Immature natural killer cell (primary cell): Measurements from ENCODE around the gene C10orf120. TPM values are rescaled to one million over a fixed set of nuclear protein-coding genes. Genes with fewer than 3 reads are reported as not detected.

ENCODE experiments used
- DNase-seq, 3 donors: peaks; one replicate each; pipeline ENCODE4 v3.0.0; 2022; ENCODE audit warnings: mixed read lengths in 1 of 3
- H3K27ac Mint-ChIP-seq, 6 donors: one replicate each; pipeline ENCODE4 v1.8.0; 2020; ENCODE audit warnings: mixed read lengths in 6 of 6, mild to moderate bottlenecking in 5 of 6, inconsistent platforms in 4 of 6, moderate library complexity in 3 of 6
- H3K27me3 Mint-ChIP-seq, 3 donors: one replicate each; pipeline ENCODE4 v1.8.0; 2020 to 2021; ENCODE audit warnings: low read depth in 3 of 3, mild to moderate bottlenecking in 3 of 3, mixed read lengths in 3 of 3, moderate library complexity in 3 of 3, inconsistent platforms in 1 of 3
- H3K36me3 Mint-ChIP-seq, 3 donors: one replicate each; pipeline ENCODE4 v1.8.0; 2020; ENCODE audit warnings: mixed read lengths in 3 of 3, inconsistent platforms in 2 of 3, mild to moderate bottlenecking in 2 of 3
- H3K4me1 Mint-ChIP-seq, 2 donors: one replicate each; pipeline ENCODE4 v1.8.0; 2020; ENCODE audit warnings: inconsistent platforms in 2 of 2, mild to moderate bottlenecking in 2 of 2, mixed read lengths in 2 of 2, moderate library complexity in 1 of 2
- H3K4me3 Mint-ChIP-seq, 5 donors: one replicate each; pipeline ENCODE4 v1.8.0; 2020; ENCODE audit warnings: mild to moderate bottlenecking in 5 of 5, mixed read lengths in 5 of 5, inconsistent platforms in 3 of 5, moderate library complexity in 3 of 5
- H3K9me3 Mint-ChIP-seq, 6 donors: one replicate each; pipeline ENCODE4 v1.8.0; 2020; ENCODE audit warnings: mild to moderate bottlenecking in 6 of 6, mixed read lengths in 6 of 6, inconsistent platforms in 4 of 6, moderate library complexity in 3 of 6
- polyA plus RNA-seq, 3 donors: library from polyadenylated mRNA; unstranded; fragments of 300-500 nt; fragmentation: Illumina TruSeq; gene quantifications; one replicate each; pipeline ENCODE4 v1.2.3, GENCODE V29; 2021

Gene C10orf120
- not detected for polyA plus RNA-seq

DNA sequence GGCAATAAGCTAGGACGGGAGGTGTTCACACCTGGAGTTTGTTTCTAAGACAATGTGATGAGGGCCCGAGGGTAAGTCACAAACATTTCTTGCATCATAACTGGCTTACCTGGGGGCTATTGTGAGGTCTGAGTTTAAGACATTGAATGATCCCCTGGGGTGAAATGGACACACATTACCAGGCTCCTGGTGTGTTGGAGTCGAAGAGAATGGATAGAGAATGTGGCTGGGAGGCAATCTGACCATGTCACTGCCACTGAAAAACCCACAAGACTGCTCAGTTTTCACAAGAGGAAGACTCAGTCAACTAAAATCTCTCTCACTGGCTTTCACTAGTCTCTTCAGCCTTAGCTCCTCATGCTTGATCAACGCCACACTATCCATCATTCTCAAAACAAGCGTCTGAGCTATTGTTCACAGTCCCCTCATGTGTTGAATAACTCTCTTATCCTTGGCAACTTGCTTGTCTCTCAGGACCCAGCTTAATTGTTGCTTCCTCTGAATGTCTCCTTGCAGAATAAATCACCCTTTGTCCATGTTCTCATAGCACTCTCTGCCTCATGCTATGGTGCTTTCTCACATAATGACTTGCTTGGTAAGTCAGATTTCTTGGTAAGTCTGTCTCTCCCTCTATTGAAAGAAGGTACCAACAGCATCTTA, at the start of gene C10orf120:
Gene C10orf120 (minus strand): TSS at position 51 of the 660 bp plus-strand sequence. CDS start 56 bp downstream, outside the sequence.
- Mint-ChIP-seq H3K27ac (no peak within 1 kb of the TSS), H3K4me1 (no peaks in the 10 kb centered on the region), H3K36me3 (no peaks in the 10 kb centered on the region), H3K9me3 (no peaks in the 10 kb centered on the region), H3K4me3 (no peak within 1 kb of the TSS), H3K27me3 (peaks cover 1 to 2% (median 2%) of the 10 kb centered on the region in 3 donors)
- no peak for DNase-seq

DNA sequence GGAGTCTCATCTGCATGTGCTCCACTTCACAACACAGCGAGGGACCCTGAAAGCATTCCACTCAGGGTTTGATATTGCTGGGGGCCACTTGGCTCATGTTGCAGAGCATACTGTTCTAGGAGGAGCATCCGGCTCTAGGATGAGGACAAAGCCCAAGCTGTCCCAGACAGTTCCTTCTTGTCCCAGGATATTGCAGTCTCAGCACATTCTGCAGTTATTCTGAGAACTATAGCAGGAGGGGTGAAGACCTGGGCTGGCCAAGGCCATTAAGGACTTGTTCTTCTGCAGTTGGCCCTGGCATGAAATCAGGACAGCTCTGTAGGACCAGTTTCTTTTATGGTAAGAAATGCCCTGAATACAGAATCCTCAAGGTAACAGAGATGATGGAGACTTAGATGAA, 48.9 kb upstream of the C10orf120 start:
- H3K4me3 Mint-ChIP-seq: no peak overlapping the region
- DNase-seq: no peak
- H3K9me3 Mint-ChIP-seq: no peaks in the 10 kb centered on the region
- H3K27ac Mint-ChIP-seq: no peak overlapping the region
- no peaks in the 10 kb centered on the region for H3K36me3 Mint-ChIP-seq
- peaks cover 2 to 13% (median 6%) of the 10 kb centered on the region in 3 donors for H3K27me3 Mint-ChIP-seq
- H3K4me1 Mint-ChIP-seq: no peaks in the 10 kb centered on the region

DNA sequence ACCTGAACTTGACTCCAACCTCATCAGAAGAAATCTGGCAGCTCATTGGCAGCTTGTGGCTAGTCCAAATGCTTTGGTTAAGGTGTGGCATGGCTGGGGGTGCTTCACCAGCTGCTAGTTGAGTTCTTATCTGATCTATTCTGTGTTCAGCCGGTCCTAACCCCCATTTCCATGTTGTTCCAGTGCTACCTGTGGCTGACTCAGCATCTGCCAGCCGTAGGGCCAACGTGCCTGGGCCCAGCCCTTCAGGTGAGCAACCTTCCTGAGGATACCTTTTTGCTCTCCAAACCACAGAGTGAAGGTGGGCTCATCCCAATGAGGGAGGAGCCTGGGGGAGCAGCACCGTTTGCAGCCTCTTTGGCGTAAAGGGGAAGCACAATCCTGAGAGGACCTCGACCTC, 46.8 kb upstream of the C10orf120 start:
- Mint-ChIP-seq H3K4me3 (no peak overlapping the region), H3K4me1 (no peaks in the 10 kb centered on the region), H3K36me3 (no peaks in the 10 kb centered on the region), H3K27ac (no peak overlapping the region), H3K27me3 (peaks cover 0 to 15% (median 4%) of the 10 kb centered on the region in 3 donors), H3K9me3 (no peaks in the 10 kb centered on the region)
- DNase-seq: no peak

DNA sequence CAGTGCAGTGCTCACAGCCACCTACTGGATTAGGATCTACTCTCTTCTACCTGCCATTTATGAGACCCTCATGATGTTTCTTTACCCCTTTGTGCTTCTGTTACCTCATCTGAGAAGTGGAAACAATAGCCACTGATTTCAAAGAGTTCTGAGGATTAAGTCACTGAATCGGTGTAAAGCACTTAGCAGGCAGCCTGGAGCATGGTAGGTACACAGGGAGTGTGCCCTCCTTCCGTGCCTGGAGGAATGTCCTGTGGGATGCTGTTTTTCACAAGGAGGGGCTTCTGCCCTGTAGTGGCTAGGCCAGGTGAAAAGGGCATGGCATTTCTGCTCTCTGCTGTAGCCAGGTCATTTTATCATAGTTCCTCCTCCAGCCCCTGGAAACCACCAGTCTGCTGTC, 44.6 kb upstream of the C10orf120 start:
- no peak overlapping the region for H3K27ac Mint-ChIP-seq
- H3K36me3 Mint-ChIP-seq: no peaks in the 10 kb centered on the region
- no peaks in the 10 kb centered on the region for H3K4me1 Mint-ChIP-seq
- no peaks in the 10 kb centered on the region for H3K9me3 Mint-ChIP-seq
- H3K27me3 Mint-ChIP-seq: peaks cover 0 to 8% (median 4%) of the 10 kb centered on the region in 3 donors
- DNase-seq: no peak
- no peak overlapping the region for H3K4me3 Mint-ChIP-seq

DNA sequence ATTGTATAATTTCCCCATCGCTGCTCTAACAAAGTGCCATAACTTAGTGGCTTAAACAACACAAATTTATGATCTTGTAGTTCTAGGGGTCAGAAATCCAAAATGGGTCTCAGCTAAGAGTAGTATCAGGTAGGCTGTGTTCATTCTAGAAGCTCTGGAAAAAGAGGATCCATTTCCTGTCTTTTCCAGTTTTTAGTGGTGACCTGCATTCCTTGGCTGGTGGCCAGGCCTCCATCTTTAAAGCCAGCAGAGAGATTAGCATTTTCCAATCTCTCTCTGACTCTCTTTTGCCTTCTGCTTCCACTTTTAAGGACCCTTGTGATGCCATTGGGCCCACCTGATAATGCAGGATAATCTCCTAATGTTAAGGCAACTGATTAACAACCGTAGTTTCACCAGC, 41.0 kb upstream of the C10orf120 start:
- H3K9me3 Mint-ChIP-seq: no peaks in the 10 kb centered on the region
- H3K36me3 Mint-ChIP-seq: no peaks in the 10 kb centered on the region
- no peaks in the 10 kb centered on the region for H3K4me1 Mint-ChIP-seq
- H3K27me3 Mint-ChIP-seq: peaks cover 0 to 10% (median 7%) of the 10 kb centered on the region in 3 donors
- H3K27ac Mint-ChIP-seq: no peak overlapping the region
- DNase-seq: no peak
- H3K4me3 Mint-ChIP-seq: no peak overlapping the region

DNA sequence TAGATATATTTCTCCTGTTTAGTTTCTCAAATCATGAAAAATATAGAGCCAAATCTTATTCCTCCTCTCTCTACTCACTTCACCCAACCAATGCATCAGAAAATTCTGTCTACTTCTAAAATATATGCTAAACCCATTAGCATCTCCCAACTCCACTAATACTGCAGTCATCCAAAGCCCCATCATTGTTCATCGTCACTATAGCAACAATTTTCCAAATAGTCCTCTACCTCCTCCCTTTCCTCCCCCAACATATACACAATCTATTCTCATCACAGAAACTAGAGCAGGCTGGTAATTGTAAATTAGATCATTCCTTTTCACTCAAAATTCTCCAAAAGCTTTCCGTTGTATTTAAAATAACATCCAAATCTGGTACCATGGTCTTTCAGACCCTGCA, 38.4 kb upstream of the C10orf120 start:
- H3K27ac Mint-ChIP-seq: no peak overlapping the region
- H3K36me3 Mint-ChIP-seq: no peaks in the 10 kb centered on the region
- H3K27me3 Mint-ChIP-seq: peaks cover 0 to 11% (median 4%) of the 10 kb centered on the region in 3 donors
- no peaks in the 10 kb centered on the region for H3K4me1 Mint-ChIP-seq
- H3K4me3 Mint-ChIP-seq: no peak overlapping the region
- no peak for DNase-seq
- no peaks in the 10 kb centered on the region for H3K9me3 Mint-ChIP-seq

DNA sequence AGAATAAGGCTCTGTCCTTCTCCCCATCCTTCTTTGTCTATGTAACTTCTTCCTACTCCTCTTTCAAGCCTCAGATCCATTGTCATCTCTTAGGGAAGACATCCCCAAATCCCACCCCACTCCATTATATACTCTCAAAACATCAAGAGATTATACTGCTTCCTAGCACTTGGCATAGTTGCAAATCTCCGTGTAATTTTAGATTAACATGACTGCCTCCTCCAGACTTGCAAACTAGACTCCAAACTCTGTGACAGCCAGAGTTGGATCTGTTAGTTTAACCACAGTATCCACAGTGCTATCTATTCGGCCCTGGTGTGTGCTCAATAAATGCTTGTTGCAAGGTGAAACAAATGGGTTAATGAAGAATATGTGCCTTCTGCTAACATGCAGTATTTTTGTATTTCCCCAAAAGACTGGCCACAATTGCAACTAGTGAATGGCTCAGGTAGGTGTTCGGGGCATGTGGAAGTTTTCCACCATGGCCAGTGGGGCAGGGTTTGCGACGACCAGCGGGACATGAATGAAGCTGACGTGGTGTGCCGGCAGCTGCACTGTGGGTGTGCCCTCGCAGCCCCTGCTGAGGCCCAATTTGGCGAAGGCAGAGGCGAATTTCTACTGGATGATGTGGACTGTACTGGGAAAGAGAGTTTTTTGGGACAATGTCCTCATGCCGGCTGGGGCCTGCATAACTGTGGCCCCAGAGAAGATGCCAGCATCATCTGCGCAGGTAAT, 34.5 kb upstream of the C10orf120 start:
- Mint-ChIP-seq H3K4me3 (no peak overlapping the region), H3K27ac (no peak overlapping the region), H3K27me3 (peaks cover 0 to 7% (median 5%) of the 10 kb centered on the region in 3 donors), H3K9me3 (no peaks in the 10 kb centered on the region), H3K4me1 (no peaks in the 10 kb centered on the region), H3K36me3 (no peaks in the 10 kb centered on the region)
- DNase-seq: no peak

DNA sequence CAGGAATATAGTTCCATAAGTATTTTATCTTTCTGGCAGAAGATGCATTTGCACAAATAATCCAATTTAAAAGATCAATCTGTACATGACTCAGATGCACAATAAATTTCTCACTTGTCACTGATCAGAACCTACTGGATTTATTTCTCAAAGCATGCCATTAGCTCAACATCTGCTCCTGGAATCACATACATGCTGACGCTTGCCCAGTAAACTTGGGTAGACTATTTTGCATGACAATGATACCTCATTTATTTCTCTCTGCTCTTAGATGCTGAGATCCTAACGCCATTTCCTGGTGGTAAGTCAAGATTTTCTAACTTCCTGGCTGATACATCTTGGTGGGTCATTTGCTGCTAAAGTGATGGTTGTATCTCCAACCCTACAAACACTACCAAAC, 33.8 kb upstream of the C10orf120 start:
- H3K4me3 Mint-ChIP-seq: no peak overlapping the region
- DNase-seq: no peak
- H3K27ac Mint-ChIP-seq: no peak overlapping the region
- no peaks in the 10 kb centered on the region for H3K36me3 Mint-ChIP-seq
- peaks cover 0 to 7% (median 3%) of the 10 kb centered on the region in 3 donors for H3K27me3 Mint-ChIP-seq
- H3K9me3 Mint-ChIP-seq: no peaks in the 10 kb centered on the region
- H3K4me1 Mint-ChIP-seq: no peaks in the 10 kb centered on the region

DNA sequence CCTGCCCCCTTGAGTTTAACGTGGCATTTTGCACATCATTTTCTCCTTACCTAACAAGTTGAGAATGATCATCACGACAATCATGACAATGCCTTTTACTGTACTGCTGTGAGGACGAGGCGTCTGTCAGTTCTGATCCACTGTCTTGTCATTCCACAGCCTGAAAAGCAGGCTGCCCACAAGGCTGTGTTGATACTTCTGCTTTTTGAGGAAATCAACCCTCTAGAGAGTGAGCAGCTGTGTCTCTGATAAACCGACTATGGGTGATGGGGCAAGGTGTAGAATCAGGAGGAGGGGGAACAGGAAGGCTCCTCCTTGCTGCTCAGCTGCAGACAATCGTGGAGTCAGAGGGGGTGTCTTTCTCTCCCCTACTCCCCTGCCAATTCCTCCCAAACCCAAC, 30.6 kb upstream of the C10orf120 start:
- H3K27ac Mint-ChIP-seq: no peak overlapping the region
- H3K4me3 Mint-ChIP-seq: no peak overlapping the region
- H3K36me3 Mint-ChIP-seq: no peaks in the 10 kb centered on the region
- peaks cover 0 to 3% (median 3%) of the 10 kb centered on the region in 3 donors for H3K27me3 Mint-ChIP-seq
- H3K4me1 Mint-ChIP-seq: no peaks in the 10 kb centered on the region
- H3K9me3 Mint-ChIP-seq: no peaks in the 10 kb centered on the region
- DNase-seq: no peak

DNA sequence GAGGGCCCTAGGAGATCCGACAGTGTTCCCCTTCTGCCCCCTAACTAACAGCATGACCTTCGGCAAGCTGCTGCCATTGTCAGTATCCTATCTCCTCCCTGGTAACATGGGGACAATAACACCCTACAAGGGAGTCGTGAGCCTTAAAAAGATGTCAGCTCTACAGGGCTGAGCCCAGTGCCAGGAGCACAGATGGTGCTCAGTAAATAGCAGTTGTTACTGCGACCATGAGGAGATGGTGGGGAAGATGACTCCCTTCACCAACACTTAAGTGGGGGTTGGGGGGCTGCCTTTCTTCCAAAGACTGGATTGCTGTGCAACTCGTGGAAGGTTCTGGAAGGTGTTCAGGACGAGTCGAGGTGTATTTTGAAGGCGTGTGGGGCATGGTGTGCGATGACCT, 29.5 kb upstream of the C10orf120 start:
- H3K27me3 Mint-ChIP-seq: peaks cover 0 to 3% (median 0%) of the 10 kb centered on the region in 3 donors
- H3K4me1 Mint-ChIP-seq: no peaks in the 10 kb centered on the region
- H3K9me3 Mint-ChIP-seq: no peaks in the 10 kb centered on the region
- H3K36me3 Mint-ChIP-seq: no peaks in the 10 kb centered on the region
- no peak for DNase-seq
- no peak overlapping the region for H3K4me3 Mint-ChIP-seq
- peak overlapping the region in 1 of 6 donors; percentile 8 for H3K27ac Mint-ChIP-seq

DNA sequence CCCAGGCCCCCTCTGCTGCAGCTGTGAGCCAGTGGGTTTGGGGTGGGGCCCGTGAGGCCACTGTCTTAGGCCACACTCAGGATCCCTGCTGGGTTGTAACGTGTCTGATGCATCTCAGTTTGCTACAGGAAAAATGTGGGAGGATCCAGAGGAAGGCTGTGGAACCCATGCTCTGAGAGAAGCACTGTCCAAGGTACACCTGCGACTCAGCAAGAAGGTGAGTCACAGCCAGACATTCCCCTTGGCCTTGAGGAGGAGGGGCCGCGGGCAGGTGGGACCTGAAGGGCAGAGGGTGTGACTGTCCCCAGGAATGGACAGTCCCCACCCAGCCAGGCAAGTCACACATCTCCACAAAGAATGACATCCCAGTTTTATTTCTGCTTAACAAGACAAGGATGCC, 27.8 kb upstream of the C10orf120 start:
- Mint-ChIP-seq H3K9me3 (no peaks in the 10 kb centered on the region), H3K4me3 (no peak overlapping the region), H3K36me3 (no peaks in the 10 kb centered on the region), H3K27ac (no peak overlapping the region), H3K27me3 (peaks cover 0 to 3% (median 3%) of the 10 kb centered on the region in 3 donors), H3K4me1 (no peaks in the 10 kb centered on the region)
- DNase-seq: no peak

DNA sequence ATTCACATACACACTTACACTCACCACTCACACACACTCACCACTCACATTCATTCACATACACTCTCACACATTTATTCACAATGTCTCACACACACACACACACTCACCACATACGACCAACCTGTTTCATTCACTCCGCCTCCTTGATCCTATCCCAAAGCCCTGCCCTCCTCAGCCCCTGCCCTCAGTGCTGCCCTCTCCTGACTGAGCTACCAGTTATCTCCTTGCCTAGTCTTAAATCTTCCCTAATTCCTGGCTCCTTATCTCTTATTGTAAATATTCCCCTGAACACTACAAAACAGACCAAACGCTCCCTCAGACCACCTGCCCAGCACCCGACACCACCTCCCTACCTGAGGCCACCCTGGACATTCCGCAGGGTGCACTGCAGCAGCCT, 26.1 kb upstream of the C10orf120 start:
- Mint-ChIP-seq H3K27me3 (peaks cover 0 to 6% (median 3%) of the 10 kb centered on the region in 3 donors), H3K4me3 (no peak overlapping the region), H3K4me1 (no peaks in the 10 kb centered on the region)

DNA sequence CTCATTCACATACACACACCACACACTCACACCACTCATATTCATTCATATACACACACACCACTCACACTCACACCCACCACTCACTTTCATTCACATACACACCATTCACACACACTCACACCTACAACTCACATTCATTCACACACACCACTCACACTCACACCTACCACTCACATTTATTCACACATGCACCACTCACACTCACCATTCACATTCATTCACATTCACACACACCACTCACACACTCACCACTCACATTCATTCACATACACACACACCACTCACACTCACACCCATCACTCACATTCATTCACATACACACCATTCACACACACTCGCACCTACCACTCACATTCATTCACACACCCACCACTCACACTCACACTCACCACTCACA, 25.4 kb upstream of the C10orf120 start:
- Mint-ChIP-seq H3K27ac (no peak overlapping the region), H3K36me3 (no peaks in the 10 kb centered on the region), H3K4me3 (no peak overlapping the region), H3K4me1 (no peaks in the 10 kb centered on the region), H3K9me3 (no peaks in the 10 kb centered on the region), H3K27me3 (peaks cover 0 to 6% (median 3%) of the 10 kb centered on the region in 3 donors)
- DNase-seq: no peak

More for the DNA sequence above, 26.1 kb upstream of the C10orf120 start:
- no peaks in the 10 kb centered on the region for H3K36me3 Mint-ChIP-seq
- H3K27ac Mint-ChIP-seq: no peak overlapping the region
- DNase-seq: no peak
- no peaks in the 10 kb centered on the region for H3K9me3 Mint-ChIP-seq

DNA sequence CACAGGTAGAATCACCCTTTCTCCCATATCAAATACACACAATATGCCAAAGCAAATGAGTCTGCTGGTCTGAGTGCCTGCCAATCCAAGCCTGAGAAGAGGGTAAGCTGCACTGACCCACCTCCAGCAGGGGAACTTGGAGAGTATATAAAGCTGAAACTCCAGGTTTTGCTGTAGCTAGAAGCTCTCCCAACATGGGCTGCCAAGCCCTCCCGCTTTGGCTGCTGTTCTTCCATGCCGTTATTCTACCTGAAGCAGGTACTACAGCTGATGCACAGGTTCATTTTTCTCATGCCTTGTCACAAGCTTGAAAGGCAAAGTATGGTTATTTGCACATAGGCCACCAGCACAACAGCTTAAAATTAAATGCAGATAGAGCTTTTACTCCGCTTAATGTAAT, 21.5 kb upstream of the C10orf120 start:
- H3K36me3 Mint-ChIP-seq: no peaks in the 10 kb centered on the region
- peaks cover 2 to 6% (median 3%) of the 10 kb centered on the region in 3 donors for H3K27me3 Mint-ChIP-seq
- no peaks in the 10 kb centered on the region for H3K9me3 Mint-ChIP-seq
- no peak overlapping the region for H3K27ac Mint-ChIP-seq
- no peak overlapping the region for H3K4me3 Mint-ChIP-seq
- no peaks in the 10 kb centered on the region for H3K4me1 Mint-ChIP-seq
- no peak for DNase-seq
